Measurements from ENCODE around the gene IL17F.

Gene IL17F

GRCh38 chr6:52276130-52276529, 31.8 kb upstream of the IL17F start:
- Histone ChIP-seq H3F3A (ENCODE audit: insufficient read depth) (peaks cover 21% of the 10 kb centered on the region; the same call in 1 of the 2 replicates), H3K27ac (ENCODE audit: low read depth, low read length) (no peak overlapping the region), H3K9ac (ENCODE audit: low read length) (no peak overlapping the region), H3K9me2 (replicated peaks; ENCODE audit: insufficient read depth, low read length) (no peaks in the 10 kb centered on the region), H3K79me2 (ENCODE audit: insufficient read depth, low read length) (peaks cover 72% of the 10 kb centered on the region), H3K4me2 (ENCODE audit: low read depth, low read length, poor library complexity, severe bottlenecking) (no peak overlapping the region), H3K4me3 (ENCODE audit: insufficient read depth, low read length, poor library complexity, severe bottlenecking) (no peak overlapping the region), H2AFZ (ENCODE audit: low read depth, low read length, severe bottlenecking) (no peak overlapping the region), H3K27me3 (ENCODE audit: low read length) (no peaks in the 10 kb centered on the region), H3K9me3 (ENCODE audit: insufficient read depth, low read length) (no peaks in the 10 kb centered on the region), H4K20me1 (ENCODE audit: low read depth, low read length) (peaks cover 76% of the 10 kb centered on the region), H3K36me3 (ENCODE audit: low read length) (peaks cover 90% of the 10 kb centered on the region)
- TF ChIP-seq CTCF (IDR thresholded peaks at IDR 0.05; ENCODE audit: insufficient read depth, low read length, poor library complexity, severe bottlenecking) (no peak), EZH2phosphoT487 (conservative IDR thresholded peaks at IDR 0.05; ENCODE audit: low read length) (no peak)

GRCh38 chr6:52271852-52272460, 27.7 kb upstream of the IL17F start:
- H2AFZ ChIP-seq (ENCODE audit: low read depth, low read length, severe bottlenecking), result no peak overlapping the region
- no peak overlapping the region for H3K4me2 ChIP-seq (ENCODE audit: low read depth, low read length, poor library complexity, severe bottlenecking)
- H3K4me3 ChIP-seq (ENCODE audit: insufficient read depth, low read length, poor library complexity, severe bottlenecking), result no peak overlapping the region
- H3K79me2 ChIP-seq (ENCODE audit: insufficient read depth, low read length), result peaks cover 33% of the 10 kb centered on the region
- no peak overlapping the region for H3K9ac ChIP-seq (ENCODE audit: low read length)
- H3K36me3 ChIP-seq (ENCODE audit: low read length), result peaks cover 78% of the 10 kb centered on the region
- H4K20me1 ChIP-seq (ENCODE audit: low read depth, low read length), result peaks cover 50% of the 10 kb centered on the region
- no peaks in the 10 kb centered on the region for H3K9me2 ChIP-seq (replicated peaks; ENCODE audit: insufficient read depth, low read length)
- no peaks in the 10 kb centered on the region for H3K9me3 ChIP-seq (ENCODE audit: insufficient read depth, low read length)
- H3K27ac ChIP-seq (ENCODE audit: low read depth, low read length), result no peak overlapping the region
- no peaks in the 10 kb centered on the region for H3K27me3 ChIP-seq (ENCODE audit: low read length)
- TF ChIP-seq CTCF (IDR thresholded peaks at IDR 0.05; ENCODE audit: insufficient read depth, low read length, poor library complexity, severe bottlenecking), result no peak
- no peak for TF ChIP-seq EZH2phosphoT487 (conservative IDR thresholded peaks at IDR 0.05; ENCODE audit: low read length)
- peaks cover 15% of the 10 kb centered on the region; the same call in 1 of the 2 replicates for H3F3A ChIP-seq (ENCODE audit: insufficient read depth)

GRCh38 chr6:52263709-52264540, 19.6 kb upstream of the IL17F start:
- TF ChIP-seq CTCF (IDR thresholded peaks at IDR 0.05; ENCODE audit: insufficient read depth, low read length, poor library complexity, severe bottlenecking), result peak; percentile 100
- TF ChIP-seq EZH2phosphoT487 (conservative IDR thresholded peaks at IDR 0.05; ENCODE audit: low read length), result no peak
- H3K9ac ChIP-seq (ENCODE audit: low read length), result no peak overlapping the region

More at GRCh38 chr6:52263709-52264540, 19.6 kb upstream of the IL17F start:
- H2AFZ ChIP-seq (ENCODE audit: low read depth, low read length, severe bottlenecking), result no peak overlapping the region
- peaks cover 66% of the 10 kb centered on the region for H3K36me3 ChIP-seq (ENCODE audit: low read length)
- H3F3A ChIP-seq (ENCODE audit: insufficient read depth), result peaks cover 63% of the 10 kb centered on the region
- H3K27me3 ChIP-seq (ENCODE audit: low read length), result no peaks in the 10 kb centered on the region
- no peak overlapping the region for H3K27ac ChIP-seq (ENCODE audit: low read depth, low read length)
- no peaks in the 10 kb centered on the region for H3K9me3 ChIP-seq (ENCODE audit: insufficient read depth, low read length)
- H3K4me2 ChIP-seq (ENCODE audit: low read depth, low read length, poor library complexity, severe bottlenecking), result no peak overlapping the region
- H3K79me2 ChIP-seq (ENCODE audit: insufficient read depth, low read length), result no peaks in the 10 kb centered on the region
- H3K4me3 ChIP-seq (ENCODE audit: insufficient read depth, low read length, poor library complexity, severe bottlenecking), result no peak overlapping the region
- peaks cover 13% of the 10 kb centered on the region; the same call in 1 of the 2 replicates for H4K20me1 ChIP-seq (ENCODE audit: low read depth, low read length)
- H3K9me2 ChIP-seq (replicated peaks; ENCODE audit: insufficient read depth, low read length), result no peaks in the 10 kb centered on the region

All from SU-DHL-6 (cell line).